Transverse colon (tissue), 4 donors: ENCODE results near the gene DDX5.

ENCODE experiments used
- EP300 ChIP-seq: sonication (generic); formaldehyde crosslinking; IDR thresholded peaks from one replicate; pipeline ENCODE4 v1.6.1; 2017; ENCODE audit warnings: antibody characterized with exemption, low read depth
- POLR2A ChIP-seq: fragments of 450-650 bp; IDR thresholded peaks from one replicate; pipeline ENCODE4 v1.6.1; 2016; ENCODE audit warnings: antibody characterized with exemption, mild to moderate bottlenecking, moderate library complexity
- POLR2AphosphoS5 ChIP-seq, 3 donors: sonication (generic); formaldehyde crosslinking; IDR thresholded peaks; one replicate each; pipeline ENCODE4 v1.6.1; 2016; ENCODE audit warnings: antibody characterized with exemption in 3 of 3
- TF ChIP-seq, protein P1 (sequence below), 5 experiments: fragments of 200-600 bp in 3 of 5; fragments of 450-650 bp in 2 of 5; sonication (generic) in 3 of 5; IDR thresholded peaks; 1 replicate in 2 of 5; 2 replicates in 3 of 5; pipeline ENCODE4 v1.5.1; 2016 to 2017; ENCODE audit warnings: antibody characterized with exemption in 5 of 5, inconsistent platforms in 3 of 5, mild to moderate bottlenecking in 2 of 5, moderate library complexity in 1 of 5

GRCh38 chr17:64547319-64547718 lies 41.2 kb upstream of the DDX5 start:
- TF ChIP-seq, protein P1, sequence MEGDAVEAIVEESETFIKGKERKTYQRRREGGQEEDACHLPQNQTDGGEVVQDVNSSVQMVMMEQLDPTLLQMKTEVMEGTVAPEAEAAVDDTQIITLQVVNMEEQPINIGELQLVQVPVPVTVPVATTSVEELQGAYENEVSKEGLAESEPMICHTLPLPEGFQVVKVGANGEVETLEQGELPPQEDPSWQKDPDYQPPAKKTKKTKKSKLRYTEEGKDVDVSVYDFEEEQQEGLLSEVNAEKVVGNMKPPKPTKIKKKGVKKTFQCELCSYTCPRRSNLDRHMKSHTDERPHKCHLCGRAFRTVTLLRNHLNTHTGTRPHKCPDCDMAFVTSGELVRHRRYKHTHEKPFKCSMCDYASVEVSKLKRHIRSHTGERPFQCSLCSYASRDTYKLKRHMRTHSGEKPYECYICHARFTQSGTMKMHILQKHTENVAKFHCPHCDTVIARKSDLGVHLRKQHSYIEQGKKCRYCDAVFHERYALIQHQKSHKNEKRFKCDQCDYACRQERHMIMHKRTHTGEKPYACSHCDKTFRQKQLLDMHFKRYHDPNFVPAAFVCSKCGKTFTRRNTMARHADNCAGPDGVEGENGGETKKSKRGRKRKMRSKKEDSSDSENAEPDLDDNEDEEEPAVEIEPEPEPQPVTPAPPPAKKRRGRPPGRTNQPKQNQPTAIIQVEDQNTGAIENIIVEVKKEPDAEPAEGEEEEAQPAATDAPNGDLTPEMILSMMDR (IDR thresholded peaks at IDR 0.05) = no peak
- no peak for TF ChIP-seq POLR2A
- TF ChIP-seq POLR2AphosphoS5 (IDR thresholded peaks at IDR 0.05) = no peak
- no peak for TF ChIP-seq EP300
